Heart left ventricle (tissue), 16 donors: ENCODE measurements around the gene NUDT14. TPM values are rescaled to one million over a fixed set of nuclear protein-coding genes. Genes with fewer than 3 reads are reported as not detected.
A peak's percentile ranks its signal among the peaks of the same experiment; 100 is the strongest.

Experiments used
- ATAC-seq, 4 donors: fragments of 200-7000 bp; cut with Tn5 transposase; one replicate each; pipeline ENCODE4 v1.9.1; 2020 to 2022; ENCODE audit warnings: moderate library complexity in 4 of 4, mild to moderate bottlenecking in 3 of 4, moderate number of reproducible peaks in 1 of 4
- DNase-seq, 5 donors: peaks; one replicate each; pipeline ENCODE4 v3.0.0-alpha.2; 2020
- H3K27ac ChIP-seq, 12 donors: fragments of 200-600 bp; sonication (generic) in 4 of 12; one replicate each; pipeline versions ENCODE4 v1.5.0 to v1.8.0; 2016 to 2022; ENCODE audit warnings: mild to moderate bottlenecking in 2 of 12
- H3K27me3 ChIP-seq, 9 donors: fragments of 200-600 bp; sonication (generic) in 2 of 9; one replicate each; pipeline versions ENCODE4 v1.5.1 to v1.8.0; 2016 to 2022; ENCODE audit warnings: mild to moderate bottlenecking in 3 of 9
- H3K36me3 ChIP-seq, 9 donors: fragments of 200-600 bp; sonication (generic) in 2 of 9; one replicate each; pipeline versions ENCODE4 v1.5.0 to v1.8.0; 2018 to 2022; ENCODE audit warnings: mild to moderate bottlenecking in 2 of 9
- H3K4me1 ChIP-seq, 12 donors: fragments of 200-600 bp; sonication (generic) in 4 of 12; one replicate each; pipeline versions ENCODE4 v1.5.0 to v1.8.0; 2016 to 2022; ENCODE audit warnings: mild to moderate bottlenecking in 3 of 12
- H3K4me3 ChIP-seq, 12 donors: fragments of 200-600 bp; sonication (generic) in 4 of 12; one replicate each; pipeline versions ENCODE4 v1.5.0 to v1.8.0; 2017 to 2022; ENCODE audit warnings: mild to moderate bottlenecking in 9 of 12, moderate library complexity in 4 of 12
- H3K9me3 ChIP-seq, 12 donors: fragments of 200-600 bp; sonication (generic) in 4 of 12; one replicate each; pipeline versions ENCODE4 v1.5.0 to v1.8.0; 2016 to 2022; ENCODE audit warnings: mild to moderate bottlenecking in 1 of 12
- CTCF ChIP-seq, 12 donors: fragments of 200-600 bp; sonication (generic) in 4 of 12; IDR thresholded peaks; one replicate each; pipeline versions ENCODE4 v1.5.0 to v1.8.0; 2018 to 2022; ENCODE audit warnings: antibody characterized with exemption in 12 of 12, mild to moderate bottlenecking in 5 of 12
- POLR2A ChIP-seq, 2 donors: fragments of 450-650 bp; IDR thresholded peaks; one replicate each; pipeline ENCODE4 v1.6.1; 2017; ENCODE audit warnings: antibody characterized with exemption in 2 of 2, mild to moderate bottlenecking in 2 of 2, moderate library complexity in 2 of 2
- WGBS, 4 donors: extraction: QIAGEN DNeasy Blood & Tissue Kit in 2 of 4; methylation state at CpG; one replicate each; pipeline versions ENCODE4 v1.1.5 to v1.1.7; 2013 to 2018; 5-methylcytosine and 5-hydroxymethylcytosine counted together
- intact Hi-C, 10 donors: fragments of 100-400 bp; cut with DNase I; formaldehyde crosslinking; loops; one replicate each; pipeline versions ENCODE4 v1.11.1 to v1.14.2; 2022
- polyA plus RNA-seq, 2 donors: library from polyadenylated mRNA; stranded (reverse); fragments of 200-250 nt; gene quantifications; one replicate each; pipeline ENCODE4 v1.2.3, GENCODE V29; 2013
- total RNA-seq, 9 donors: library from RNA; depleted of rRNA in 2 of 9; stranded (reverse); fragments of >200 nt in 2 of 9; fragmentation: NEBNext Ultra II Directional in 3 of 9; extraction: Animal tissue kit (Norgen Biotek cat#: 25700) in 3 of 9; gene quantifications; one replicate each; pipeline versions ENCODE4 v1.1.0 to v1.2.4, GENCODE V29; 2016 to 2023
- donor health status: ischemic (EF 13 %, LVEDD 7.1; RV severe dilation, severe dysfunction).
- donor health status: healthy with polysubstance abuse.
- donor health status: DM: no; HTN: yes; CAD: no.
- donor health status: DM: no; HTN: no; CAD: no.
- donor health status: ischemic (EF 25% LVEDD 6.9; RV normal size, moderate dysfunction).
- donor health status: ischemic (EF 25% LVEDD 5.7; RV mildly dilated, moderate dysfunction).
- donor health status: healthy.
- donor health status: DM: yes; HTN: yes; CAD: no.
- donor health status: ischemic (EF 35%, LVEDD 5.7; RV mildly dilated, moderate dysfunction).
- donor health status: nonischemic (EF 11% LVEDD 7.7; RV severe dilation, severe dysfunction).
- donor health status: DM: yes; HTN: yes; CAD: no.
- donor health status: PGD.
- donor health status: ischemic (EF 29% LVEDD 5.4; RV normal size, mild dysfunction).
- donor health status: nonischemic (EF 23%, LVEDD 6.1; RV moderate dilation, normal function).

The NUDT14 gene
- total and polyA plus RNA-seq, 11 donors, result 14.3 to 48.9 (median 23.8) TPM

GRCh38 chr14:105141026-105141425, 40.1 kb downstream of the NUDT14 start:
- DNase-seq, result peak in 1 of 5 donors; percentile 13
- no peak overlapping the region for H3K4me3 ChIP-seq
- no peak overlapping the region for H3K27ac ChIP-seq
- ATAC-seq, result no peak
- no peak for TF ChIP-seq CTCF (IDR thresholded peaks at IDR 0.05)
- TF ChIP-seq POLR2A (IDR thresholded peaks at IDR 0.05), result no peak
- peaks cover 0 to 48% (median 5%) of the 10 kb centered on the region in 9 donors for H3K36me3 ChIP-seq
- no peaks in the 10 kb centered on the region for H3K27me3 ChIP-seq
- 93 to 96% (median 95%) methylated on average over 6 of the region's 6 CpGs for WGBS, 4 donors
- intact Hi-C loops, result no loop called here
- H3K4me1 ChIP-seq, result no peaks in the 10 kb centered on the region
- peaks cover 0 to 21% (median 11%) of the 10 kb centered on the region in 12 donors for H3K9me3 ChIP-seq

- intact Hi-C loops, result no loop called here
- Histone ChIP-seq H3K27ac (no peak overlapping the region), H3K36me3 (peaks cover 0 to 43% (median 5%) of the 10 kb centered on the region in 9 donors), H3K27me3 (no peaks in the 10 kb centered on the region), H3K4me3 (no peak overlapping the region), H3K4me1 (no peaks in the 10 kb centered on the region), H3K9me3 (peaks cover 0 to 21% (median 11%) of the 10 kb centered on the region in 12 donors)
- WGBS, 4 donors, result 87 to 93% (median 90%) methylated on average over 7 of the region's 7 CpGs
- TF ChIP-seq CTCF (IDR thresholded peaks at IDR 0.05) (no peak), POLR2A (IDR thresholded peaks at IDR 0.05) (no peak)
- ATAC-seq, result no peak
- DNase-seq, result no peak
These were observed 40.5 kb downstream of the NUDT14 start for GRCh38 chr14:105140581-105140980.

- Histone ChIP-seq H3K9me3 (peaks cover 0 to 21% (median 11%) of the 10 kb centered on the region in 12 donors), H3K27ac (no peak overlapping the region), H3K36me3 (peaks cover 0 to 36% (median 5%) of the 10 kb centered on the region in 9 donors), H3K27me3 (no peaks in the 10 kb centered on the region), H3K4me1 (no peaks in the 10 kb centered on the region), H3K4me3 (no peak overlapping the region)
- WGBS, 4 donors, result 91 to 99% (median 95%) methylated on average over 5 of the region's 5 CpGs
- TF ChIP-seq POLR2A (IDR thresholded peaks at IDR 0.05), result no peak
- no peak for TF ChIP-seq CTCF (IDR thresholded peaks at IDR 0.05)
- intact Hi-C loops, result no loop called here
- ATAC-seq (no peak), DNase-seq (no peak)
These were observed 41.3 kb downstream of the NUDT14 start for GRCh38 chr14:105139831-105140239.

GRCh38 chr14:105139212-105139825, 41.8 kb downstream of the NUDT14 start:
- Histone ChIP-seq H3K4me3 (no peak overlapping the region), H3K27me3 (no peaks in the 10 kb centered on the region), H3K9me3 (peaks cover 0 to 21% (median 11%) of the 10 kb centered on the region in 12 donors), H3K27ac (no peak overlapping the region), H3K4me1 (no peaks in the 10 kb centered on the region), H3K36me3 (peaks cover 0 to 31% (median 5%) of the 10 kb centered on the region in 9 donors)
- intact Hi-C loops, result no loop called here
- 79 to 88% (median 85%) methylated on average over 5 to 10 of the region's 10 CpGs for WGBS, 4 donors
- ATAC-seq, result no peak
- TF ChIP-seq POLR2A (IDR thresholded peaks at IDR 0.05), result no peak
- TF ChIP-seq CTCF (IDR thresholded peaks at IDR 0.05), result no peak
- no peak for DNase-seq
